HepG2 (cell line): ENCODE results near the gene CRHBP.

Experiments used
- CBX5 ChIP-seq: sonication (generic); formaldehyde crosslinking; IDR thresholded peaks from 2 replicates; pipeline ENCODE4 v1.4.0; 2020; ENCODE audit warnings: missing genetic modification reagents, borderline replicate concordance
- HDAC1 ChIP-seq: sonication (generic); formaldehyde crosslinking; IDR thresholded peaks from 2 replicates; pipeline ENCODE4 v1.5.1; 2020; ENCODE audit warnings: mild to moderate bottlenecking, missing genetic modification reagents
- KLF12 ChIP-seq: sonication (generic); formaldehyde crosslinking; IDR thresholded peaks from 2 replicates; pipeline ENCODE4 v1.4.0; 2020; ENCODE audit warnings: missing genetic modification reagents, borderline replicate concordance
- PHF5A ChIP-seq: IDR thresholded peaks from one replicate; pipeline ENCODE4 v1.6.1; 2018; ENCODE audit warnings: low read depth, missing genetic modification reagents; ENCODE audit not compliant: unreplicated experiment
- POLR2A ChIP-seq, 2 experiments: IDR thresholded peaks; 2 replicates each; pipeline ENCODE4 v1.6.1; 2011; ENCODE audit warnings: low read depth in 2 of 2, low read length in 2 of 2, mild to moderate bottlenecking in 1 of 2, moderate library complexity in 1 of 2; ENCODE audit not compliant: insufficient read depth in 1 of 2
- YY1 ChIP-seq: IDR thresholded peaks from 2 replicates; pipeline ENCODE4 v1.6.1; 2011; ENCODE audit warnings: low read length, low read depth, moderate library complexity, mild to moderate bottlenecking; ENCODE audit not compliant: insufficient read depth, insufficient replicate concordance
- ZNF589 ChIP-seq: sonication (generic); formaldehyde crosslinking; conservative IDR thresholded peaks from 2 replicates; pipeline ENCODE4 v1.8.0; 2022; ENCODE audit warnings: mild to moderate bottlenecking, moderate library complexity, missing genetic modification reagents
- TF ChIP-seq, protein P1 (sequence below): sonication (generic); formaldehyde crosslinking; IDR thresholded peaks from 2 replicates; pipeline ENCODE4 v1.5.1; 2020; ENCODE audit warnings: missing genetic modification reagents, mild to moderate bottlenecking, borderline replicate concordance
- TF ChIP-seq, protein P2 (sequence below): sonication (generic); formaldehyde crosslinking; IDR thresholded peaks from 2 replicates; pipeline ENCODE4 v1.5.0; 2020; ENCODE audit warnings: missing genetic modification reagents

DNA sequence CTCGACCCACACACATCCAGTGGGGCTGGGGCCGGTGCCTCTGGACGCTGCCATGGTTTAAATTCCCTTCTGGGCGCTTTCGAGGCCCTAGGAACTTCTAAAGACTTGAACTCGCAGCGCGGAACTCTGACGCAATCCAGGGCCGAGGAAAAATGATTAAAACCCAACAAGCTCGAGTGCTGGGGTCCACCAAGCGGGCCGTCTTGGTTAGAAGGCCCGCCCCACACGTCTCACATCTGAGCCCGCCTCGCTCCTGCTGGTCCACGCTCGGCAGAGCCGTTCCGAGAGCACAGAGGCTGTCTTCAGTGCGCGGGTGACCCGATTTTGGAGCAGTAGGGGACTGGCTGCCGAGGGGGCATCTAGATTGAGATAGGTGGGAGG, 1.5 kb downstream of the CRHBP start:
- TF ChIP-seq YY1 (no peak), KLF12 (no peak), ZNF589 (no peak), PHF5A (CRISPR knock-in tag) (no peak), CBX5 (CRISPR knock-in tag) (no peak), POLR2A (IDR thresholded peaks at IDR 0.05; ENCODE audit: insufficient read depth in 1 of 2, low read depth in 2 of 2, low read length in 2 of 2) (no peak), HDAC1 (CRISPR knock-in tag) (no peak)
- TF ChIP-seq, protein P1, sequence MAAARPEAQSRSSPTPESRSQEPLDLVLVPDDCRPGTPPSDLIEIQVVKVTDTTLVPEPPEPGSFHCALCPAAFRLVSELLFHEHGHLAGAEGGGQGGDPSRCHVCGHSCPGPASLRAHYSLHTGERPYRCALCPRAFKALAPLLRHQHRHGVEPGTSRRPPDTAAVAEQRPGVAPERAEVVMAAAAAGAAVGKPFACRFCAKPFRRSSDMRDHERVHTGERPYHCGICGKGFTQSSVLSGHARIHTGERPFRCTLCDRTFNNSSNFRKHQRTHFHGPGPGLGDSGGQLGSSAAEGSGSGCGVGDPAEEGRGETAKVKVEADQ: no peak
- TF ChIP-seq, protein P2, sequence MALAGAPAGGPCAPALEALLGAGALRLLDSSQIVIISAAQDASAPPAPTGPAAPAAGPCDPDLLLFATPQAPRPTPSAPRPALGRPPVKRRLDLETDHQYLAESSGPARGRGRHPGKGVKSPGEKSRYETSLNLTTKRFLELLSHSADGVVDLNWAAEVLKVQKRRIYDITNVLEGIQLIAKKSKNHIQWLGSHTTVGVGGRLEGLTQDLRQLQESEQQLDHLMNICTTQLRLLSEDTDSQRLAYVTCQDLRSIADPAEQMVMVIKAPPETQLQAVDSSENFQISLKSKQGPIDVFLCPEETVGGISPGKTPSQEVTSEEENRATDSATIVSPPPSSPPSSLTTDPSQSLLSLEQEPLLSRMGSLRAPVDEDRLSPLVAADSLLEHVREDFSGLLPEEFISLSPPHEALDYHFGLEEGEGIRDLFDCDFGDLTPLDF: no peak
